K562 (cell line): Measurements from ENCODE around the gene SH3RF1.

ENCODE experiments used
- CEBPB ChIP-seq: fragments of 450-650 bp; IDR thresholded peaks from 2 replicates; pipeline ENCODE4 v1.6.1; 2016; ENCODE audit warnings: missing genetic modification characterization, missing compliant biosample characterization
- ELF4 ChIP-seq: fragments of 450-650 bp; formaldehyde crosslinking; IDR thresholded peaks from 2 replicates; pipeline ENCODE4 v1.4.0; 2022; ENCODE audit warnings: missing genetic modification characterization
- POLR2A ChIP-seq: fragments of 450-650 bp; conservative IDR thresholded peaks from 2 replicates; pipeline ENCODE4 v1.6.1; 2016
- PURB ChIP-seq: sonication (generic); formaldehyde crosslinking; IDR thresholded peaks from 2 replicates; pipeline ENCODE4 v1.9.0; 2021; ENCODE audit warnings: low read depth, mild to moderate bottlenecking, missing genetic modification reagents
- TAF15 ChIP-seq: fragments of 200-400 bp; formaldehyde crosslinking; IDR thresholded peaks from 2 replicates; pipeline ENCODE4 v1.6.1; 2017; ENCODE audit warnings: mild to moderate bottlenecking, low read depth, low read length, moderate library complexity
- TCF7 ChIP-seq: sonication (generic); IDR thresholded peaks from 2 replicates; pipeline ENCODE4 v1.6.1; 2016; ENCODE audit warnings: antibody characterized with exemption, borderline replicate concordance
- ZNF146 ChIP-seq: IDR thresholded peaks from one replicate; pipeline ENCODE4 v1.6.1; 2018; ENCODE audit warnings: missing compliant biosample characterization; ENCODE audit not compliant: unreplicated experiment
- TF ChIP-seq, protein P1 (sequence below), 3 experiments: IDR thresholded peaks in 2 of 3; conservative IDR thresholded peaks in 1 of 3; 2 replicates each; pipeline ENCODE4 v1.5.1; 2011 to 2012; ENCODE audit warnings: low read length in 3 of 3, mild to moderate bottlenecking in 3 of 3, control low read depth in 2 of 3, improper control_type of control experiment in 1 of 3, inconsistent platforms in 1 of 3, low read depth in 1 of 3, mixed read lengths in 1 of 3, moderate library complexity in 1 of 3; ENCODE audit not compliant: insufficient read depth in 2 of 3
- TF ChIP-seq, protein P2 (sequence below), 2 experiments: fragments of 150-350 bp in 1 of 2; IDR thresholded peaks; 2 replicates each; pipeline ENCODE4 v1.6.1; 2012 to 2016; ENCODE audit warnings: low read depth in 2 of 2, low read length in 2 of 2, mild to moderate bottlenecking in 1 of 2, moderate library complexity in 1 of 2
- TF ChIP-seq, protein P3 (sequence below): sonication (generic); formaldehyde crosslinking; IDR thresholded peaks from 2 replicates; pipeline ENCODE4 v1.8.0; 2022; ENCODE audit warnings: missing genetic modification reagents, mild to moderate bottlenecking, borderline replicate concordance
- TF ChIP-seq, protein P4 (sequence below), 2 experiments: fragments of 450-650 bp in 1 of 2; sonication (generic) in 1 of 2; formaldehyde crosslinking in 1 of 2; IDR thresholded peaks in 1 of 2; conservative IDR thresholded peaks in 1 of 2; 2 replicates each; pipeline versions ENCODE4 v1.6.1 to v1.8.1; 2016 to 2023; ENCODE audit warnings: mild to moderate bottlenecking in 2 of 2, moderate library complexity in 2 of 2, inconsistent platforms in 1 of 2, missing genetic modification reagents in 1 of 2
- TF ChIP-seq, protein P5 (sequence below): sonication (generic); formaldehyde crosslinking; IDR thresholded peaks from 2 replicates; pipeline ENCODE4 v1.4.0; 2020; ENCODE audit warnings: mild to moderate bottlenecking, missing genetic modification reagents
- TF ChIP-seq, protein P6 (sequence below): sonication (generic); formaldehyde crosslinking; IDR thresholded peaks from 2 replicates; pipeline ENCODE4 v1.8.0; 2023; ENCODE audit warnings: missing genetic modification reagents, mild to moderate bottlenecking, borderline replicate concordance

DNA sequence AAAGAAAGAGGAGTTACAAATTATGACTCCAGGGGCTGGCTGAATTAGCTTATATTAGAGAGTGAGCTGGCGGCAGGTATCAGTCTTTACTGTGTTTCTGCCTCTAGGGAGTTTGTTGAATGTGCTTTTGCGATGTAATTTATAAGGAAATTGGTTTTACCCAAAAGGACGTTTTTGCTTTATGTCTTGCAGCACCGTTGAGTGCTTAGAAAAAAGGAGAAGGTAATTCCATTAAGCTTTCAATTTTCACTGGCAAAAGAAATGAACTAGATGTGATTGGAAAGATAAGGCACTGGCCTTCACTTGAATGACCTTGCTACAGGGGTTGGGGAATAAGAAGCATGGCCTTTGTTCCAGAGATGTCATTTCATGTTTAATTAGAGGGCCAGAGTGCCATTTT lies 185.8 kb downstream of the SH3RF1 start:
- TF ChIP-seq TAF15 (no peak), TCF7 (no peak), PURB (CRISPR knock-in tag) (no peak), POLR2A (no peak), ZNF146 (CRISPR knock-in tag) (no peak), ELF4 (CRISPR knock-in tag) (no peak), CEBPB (tag) (no peak)
- TF ChIP-seq, protein P1, sequence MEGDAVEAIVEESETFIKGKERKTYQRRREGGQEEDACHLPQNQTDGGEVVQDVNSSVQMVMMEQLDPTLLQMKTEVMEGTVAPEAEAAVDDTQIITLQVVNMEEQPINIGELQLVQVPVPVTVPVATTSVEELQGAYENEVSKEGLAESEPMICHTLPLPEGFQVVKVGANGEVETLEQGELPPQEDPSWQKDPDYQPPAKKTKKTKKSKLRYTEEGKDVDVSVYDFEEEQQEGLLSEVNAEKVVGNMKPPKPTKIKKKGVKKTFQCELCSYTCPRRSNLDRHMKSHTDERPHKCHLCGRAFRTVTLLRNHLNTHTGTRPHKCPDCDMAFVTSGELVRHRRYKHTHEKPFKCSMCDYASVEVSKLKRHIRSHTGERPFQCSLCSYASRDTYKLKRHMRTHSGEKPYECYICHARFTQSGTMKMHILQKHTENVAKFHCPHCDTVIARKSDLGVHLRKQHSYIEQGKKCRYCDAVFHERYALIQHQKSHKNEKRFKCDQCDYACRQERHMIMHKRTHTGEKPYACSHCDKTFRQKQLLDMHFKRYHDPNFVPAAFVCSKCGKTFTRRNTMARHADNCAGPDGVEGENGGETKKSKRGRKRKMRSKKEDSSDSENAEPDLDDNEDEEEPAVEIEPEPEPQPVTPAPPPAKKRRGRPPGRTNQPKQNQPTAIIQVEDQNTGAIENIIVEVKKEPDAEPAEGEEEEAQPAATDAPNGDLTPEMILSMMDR (IDR thresholded peaks at IDR 0.05 in 2 of 3, conservative IDR thresholded peaks at IDR 0.05 in 1 of 3; ENCODE audit: insufficient read depth in 2 of 3, low read depth in 1 of 3, low read length in 3 of 3), result no peak
- TF ChIP-seq, protein P2, sequence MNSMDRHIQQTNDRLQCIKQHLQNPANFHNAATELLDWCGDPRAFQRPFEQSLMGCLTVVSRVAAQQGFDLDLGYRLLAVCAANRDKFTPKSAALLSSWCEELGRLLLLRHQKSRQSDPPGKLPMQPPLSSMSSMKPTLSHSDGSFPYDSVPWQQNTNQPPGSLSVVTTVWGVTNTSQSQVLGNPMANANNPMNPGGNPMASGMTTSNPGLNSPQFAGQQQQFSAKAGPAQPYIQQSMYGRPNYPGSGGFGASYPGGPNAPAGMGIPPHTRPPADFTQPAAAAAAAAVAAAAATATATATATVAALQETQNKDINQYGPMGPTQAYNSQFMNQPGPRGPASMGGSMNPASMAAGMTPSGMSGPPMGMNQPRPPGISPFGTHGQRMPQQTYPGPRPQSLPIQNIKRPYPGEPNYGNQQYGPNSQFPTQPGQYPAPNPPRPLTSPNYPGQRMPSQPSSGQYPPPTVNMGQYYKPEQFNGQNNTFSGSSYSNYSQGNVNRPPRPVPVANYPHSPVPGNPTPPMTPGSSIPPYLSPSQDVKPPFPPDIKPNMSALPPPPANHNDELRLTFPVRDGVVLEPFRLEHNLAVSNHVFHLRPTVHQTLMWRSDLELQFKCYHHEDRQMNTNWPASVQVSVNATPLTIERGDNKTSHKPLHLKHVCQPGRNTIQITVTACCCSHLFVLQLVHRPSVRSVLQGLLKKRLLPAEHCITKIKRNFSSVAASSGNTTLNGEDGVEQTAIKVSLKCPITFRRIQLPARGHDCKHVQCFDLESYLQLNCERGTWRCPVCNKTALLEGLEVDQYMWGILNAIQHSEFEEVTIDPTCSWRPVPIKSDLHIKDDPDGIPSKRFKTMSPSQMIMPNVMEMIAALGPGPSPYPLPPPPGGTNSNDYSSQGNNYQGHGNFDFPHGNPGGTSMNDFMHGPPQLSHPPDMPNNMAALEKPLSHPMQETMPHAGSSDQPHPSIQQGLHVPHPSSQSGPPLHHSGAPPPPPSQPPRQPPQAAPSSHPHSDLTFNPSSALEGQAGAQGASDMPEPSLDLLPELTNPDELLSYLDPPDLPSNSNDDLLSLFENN (IDR thresholded peaks at IDR 0.05; ENCODE audit: low read depth in 2 of 2, low read length in 2 of 2), result no peak
- TF ChIP-seq, protein P3, sequence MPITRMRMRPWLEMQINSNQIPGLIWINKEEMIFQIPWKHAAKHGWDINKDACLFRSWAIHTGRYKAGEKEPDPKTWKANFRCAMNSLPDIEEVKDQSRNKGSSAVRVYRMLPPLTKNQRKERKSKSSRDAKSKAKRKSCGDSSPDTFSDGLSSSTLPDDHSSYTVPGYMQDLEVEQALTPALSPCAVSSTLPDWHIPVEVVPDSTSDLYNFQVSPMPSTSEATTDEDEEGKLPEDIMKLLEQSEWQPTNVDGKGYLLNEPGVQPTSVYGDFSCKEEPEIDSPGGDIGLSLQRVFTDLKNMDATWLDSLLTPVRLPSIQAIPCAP, result no peak
- TF ChIP-seq, protein P4, sequence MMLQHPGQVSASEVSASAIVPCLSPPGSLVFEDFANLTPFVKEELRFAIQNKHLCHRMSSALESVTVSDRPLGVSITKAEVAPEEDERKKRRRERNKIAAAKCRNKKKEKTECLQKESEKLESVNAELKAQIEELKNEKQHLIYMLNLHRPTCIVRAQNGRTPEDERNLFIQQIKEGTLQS (IDR thresholded peaks at IDR 0.05), result no peak
- TF ChIP-seq, protein P4 (CRISPR knock-in tag; conservative IDR thresholded peaks at IDR 0.05), result no peak
- TF ChIP-seq, protein P5, sequence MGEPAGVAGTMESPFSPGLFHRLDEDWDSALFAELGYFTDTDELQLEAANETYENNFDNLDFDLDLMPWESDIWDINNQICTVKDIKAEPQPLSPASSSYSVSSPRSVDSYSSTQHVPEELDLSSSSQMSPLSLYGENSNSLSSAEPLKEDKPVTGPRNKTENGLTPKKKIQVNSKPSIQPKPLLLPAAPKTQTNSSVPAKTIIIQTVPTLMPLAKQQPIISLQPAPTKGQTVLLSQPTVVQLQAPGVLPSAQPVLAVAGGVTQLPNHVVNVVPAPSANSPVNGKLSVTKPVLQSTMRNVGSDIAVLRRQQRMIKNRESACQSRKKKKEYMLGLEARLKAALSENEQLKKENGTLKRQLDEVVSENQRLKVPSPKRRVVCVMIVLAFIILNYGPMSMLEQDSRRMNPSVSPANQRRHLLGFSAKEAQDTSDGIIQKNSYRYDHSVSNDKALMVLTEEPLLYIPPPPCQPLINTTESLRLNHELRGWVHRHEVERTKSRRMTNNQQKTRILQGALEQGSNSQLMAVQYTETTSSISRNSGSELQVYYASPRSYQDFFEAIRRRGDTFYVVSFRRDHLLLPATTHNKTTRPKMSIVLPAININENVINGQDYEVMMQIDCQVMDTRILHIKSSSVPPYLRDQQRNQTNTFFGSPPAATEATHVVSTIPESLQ, result no peak
- TF ChIP-seq, protein P6, sequence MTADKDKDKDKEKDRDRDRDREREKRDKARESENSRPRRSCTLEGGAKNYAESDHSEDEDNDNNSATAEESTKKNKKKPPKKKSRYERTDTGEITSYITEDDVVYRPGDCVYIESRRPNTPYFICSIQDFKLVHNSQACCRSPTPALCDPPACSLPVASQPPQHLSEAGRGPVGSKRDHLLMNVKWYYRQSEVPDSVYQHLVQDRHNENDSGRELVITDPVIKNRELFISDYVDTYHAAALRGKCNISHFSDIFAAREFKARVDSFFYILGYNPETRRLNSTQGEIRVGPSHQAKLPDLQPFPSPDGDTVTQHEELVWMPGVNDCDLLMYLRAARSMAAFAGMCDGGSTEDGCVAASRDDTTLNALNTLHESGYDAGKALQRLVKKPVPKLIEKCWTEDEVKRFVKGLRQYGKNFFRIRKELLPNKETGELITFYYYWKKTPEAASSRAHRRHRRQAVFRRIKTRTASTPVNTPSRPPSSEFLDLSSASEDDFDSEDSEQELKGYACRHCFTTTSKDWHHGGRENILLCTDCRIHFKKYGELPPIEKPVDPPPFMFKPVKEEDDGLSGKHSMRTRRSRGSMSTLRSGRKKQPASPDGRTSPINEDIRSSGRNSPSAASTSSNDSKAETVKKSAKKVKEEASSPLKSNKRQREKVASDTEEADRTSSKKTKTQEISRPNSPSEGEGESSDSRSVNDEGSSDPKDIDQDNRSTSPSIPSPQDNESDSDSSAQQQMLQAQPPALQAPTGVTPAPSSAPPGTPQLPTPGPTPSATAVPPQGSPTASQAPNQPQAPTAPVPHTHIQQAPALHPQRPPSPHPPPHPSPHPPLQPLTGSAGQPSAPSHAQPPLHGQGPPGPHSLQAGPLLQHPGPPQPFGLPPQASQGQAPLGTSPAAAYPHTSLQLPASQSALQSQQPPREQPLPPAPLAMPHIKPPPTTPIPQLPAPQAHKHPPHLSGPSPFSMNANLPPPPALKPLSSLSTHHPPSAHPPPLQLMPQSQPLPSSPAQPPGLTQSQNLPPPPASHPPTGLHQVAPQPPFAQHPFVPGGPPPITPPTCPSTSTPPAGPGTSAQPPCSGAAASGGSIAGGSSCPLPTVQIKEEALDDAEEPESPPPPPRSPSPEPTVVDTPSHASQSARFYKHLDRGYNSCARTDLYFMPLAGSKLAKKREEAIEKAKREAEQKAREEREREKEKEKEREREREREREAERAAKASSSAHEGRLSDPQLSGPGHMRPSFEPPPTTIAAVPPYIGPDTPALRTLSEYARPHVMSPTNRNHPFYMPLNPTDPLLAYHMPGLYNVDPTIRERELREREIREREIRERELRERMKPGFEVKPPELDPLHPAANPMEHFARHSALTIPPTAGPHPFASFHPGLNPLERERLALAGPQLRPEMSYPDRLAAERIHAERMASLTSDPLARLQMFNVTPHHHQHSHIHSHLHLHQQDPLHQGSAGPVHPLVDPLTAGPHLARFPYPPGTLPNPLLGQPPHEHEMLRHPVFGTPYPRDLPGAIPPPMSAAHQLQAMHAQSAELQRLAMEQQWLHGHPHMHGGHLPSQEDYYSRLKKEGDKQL (CRISPR knock-in tag), result no peak
